Measurements from ENCODE around the gene RGS8. TPM values are rescaled to one million over a fixed set of nuclear protein-coding genes. Genes with fewer than 3 reads are reported as not detected.
A peak's percentile ranks its signal among the peaks of the same experiment; 100 is the strongest.

RGS8 gene
- polyA plus RNA-seq, 3 donors, result not detected

- Histone ChIP-seq H3K9ac (ENCODE audit: insufficient read depth, low read length, poor library complexity, severe bottlenecking) (no peak overlapping the region), H3K4me2 (replicated peaks; ENCODE audit: extremely low read depth, low read length, poor library complexity, severe bottlenecking) (no peak overlapping the region)
Observed at GRCh38 chr1:182702826-182703524, 18.6 kb upstream of the RGS8 start.

GRCh38 chr1:182700351-182700709 lies 15.9 kb upstream of the RGS8 start:
- H4K20me1 ChIP-seq (ENCODE audit: insufficient read depth, low read length), result no peaks in the 10 kb centered on the region
- H3K27ac Mint-ChIP-seq, result no peak overlapping the region

More at GRCh38 chr1:182702826-182703524, 18.6 kb upstream of the RGS8 start:
- Histone ChIP-seq H3K4me3 (replicated peaks in 1 of 3; ENCODE audit: low read depth in 2 of 3, low read length in 3 of 3) (no peak overlapping the region), H3K4me1 (ENCODE audit: control insufficient read depth in 1 of 2, insufficient read depth in 2 of 2, low read length in 2 of 2) (no peaks in the 10 kb centered on the region), H3K79me2 (ENCODE audit: insufficient read depth, low read length) (no peaks in the 10 kb centered on the region), H3K9me3 (replicated peaks in 1 of 2; ENCODE audit: control insufficient read depth in 1 of 2, insufficient read depth in 1 of 2, low read length in 2 of 2) (peaks cover 0 to 4% of the 10 kb centered on the region in 2 donors), H2AFZ (ENCODE audit: insufficient read depth, low read depth, low read length, poor library complexity, severe bottlenecking) (no peak overlapping the region), H4K20me1 (ENCODE audit: insufficient read depth, low read length) (no peaks in the 10 kb centered on the region), H3K36me3 (replicated peaks in 1 of 2; ENCODE audit: control insufficient read depth in 1 of 2, insufficient read depth in 2 of 2, low read length in 2 of 2) (no peaks in the 10 kb centered on the region), H3K27ac (ENCODE audit: low read depth in 1 of 2, low read length in 2 of 2) (no peak overlapping the region), H3K27me3 (ENCODE audit: control insufficient read depth in 2 of 2, insufficient read depth in 2 of 2, low read length in 2 of 2) (peaks cover 0 to 6% of the 10 kb centered on the region in 2 donors)
- intact Hi-C loops (cut with micrococcal nuclease), result no loop called here
- Mint-ChIP-seq H3K4me3 (no peak overlapping the region), H3K27me3 (ENCODE audit: low read depth in 3 of 3) (peaks cover 12 to 19% (median 17%) of the 10 kb centered on the region in 3 donors), H3K9me3 (peaks cover 0 to 4% (median 0%) of the 10 kb centered on the region in 7 donors), H3K27ac (peak overlapping the region in 1 of 7 donors; percentile 5), H3K36me3 (no peaks in the 10 kb centered on the region), H3K4me1 (peaks cover 3% of the 10 kb centered on the region)
- no peak for DNase-seq
- no CpG with 5 or more reads among the region's 1 CpG for WGBS (ENCODE audit: insufficient coverage)
- TF ChIP-seq, protein P1, sequence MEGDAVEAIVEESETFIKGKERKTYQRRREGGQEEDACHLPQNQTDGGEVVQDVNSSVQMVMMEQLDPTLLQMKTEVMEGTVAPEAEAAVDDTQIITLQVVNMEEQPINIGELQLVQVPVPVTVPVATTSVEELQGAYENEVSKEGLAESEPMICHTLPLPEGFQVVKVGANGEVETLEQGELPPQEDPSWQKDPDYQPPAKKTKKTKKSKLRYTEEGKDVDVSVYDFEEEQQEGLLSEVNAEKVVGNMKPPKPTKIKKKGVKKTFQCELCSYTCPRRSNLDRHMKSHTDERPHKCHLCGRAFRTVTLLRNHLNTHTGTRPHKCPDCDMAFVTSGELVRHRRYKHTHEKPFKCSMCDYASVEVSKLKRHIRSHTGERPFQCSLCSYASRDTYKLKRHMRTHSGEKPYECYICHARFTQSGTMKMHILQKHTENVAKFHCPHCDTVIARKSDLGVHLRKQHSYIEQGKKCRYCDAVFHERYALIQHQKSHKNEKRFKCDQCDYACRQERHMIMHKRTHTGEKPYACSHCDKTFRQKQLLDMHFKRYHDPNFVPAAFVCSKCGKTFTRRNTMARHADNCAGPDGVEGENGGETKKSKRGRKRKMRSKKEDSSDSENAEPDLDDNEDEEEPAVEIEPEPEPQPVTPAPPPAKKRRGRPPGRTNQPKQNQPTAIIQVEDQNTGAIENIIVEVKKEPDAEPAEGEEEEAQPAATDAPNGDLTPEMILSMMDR (IDR thresholded peaks at IDR 0.05), result no peak

More at GRCh38 chr1:182700351-182700709, 15.9 kb upstream of the RGS8 start:
- intact Hi-C loops (cut with micrococcal nuclease), result no loop called here
- Mint-ChIP-seq H3K9me3 (peaks cover 0 to 6% (median 0%) of the 10 kb centered on the region in 7 donors), H3K36me3 (no peaks in the 10 kb centered on the region), H3K4me1 (peaks cover 3% of the 10 kb centered on the region), H3K4me3 (peak overlapping the region in 1 of 2 donors; percentile 15), H3K27me3 (ENCODE audit: low read depth in 3 of 3) (peaks cover 7 to 17% (median 11%) of the 10 kb centered on the region in 3 donors)
- WGBS (ENCODE audit: insufficient coverage), result 92% methylated on average over 5 of the region's 9 CpGs
- Histone ChIP-seq H3K36me3 (replicated peaks in 1 of 2; ENCODE audit: control insufficient read depth in 1 of 2, insufficient read depth in 2 of 2, low read length in 2 of 2) (no peaks in the 10 kb centered on the region), H3K9me3 (replicated peaks in 1 of 2; ENCODE audit: control insufficient read depth in 1 of 2, insufficient read depth in 1 of 2, low read length in 2 of 2) (peaks cover 0 to 4% of the 10 kb centered on the region in 2 donors), H3K4me2 (replicated peaks; ENCODE audit: extremely low read depth, low read length, poor library complexity, severe bottlenecking) (no peak overlapping the region), H3K27me3 (ENCODE audit: control insufficient read depth in 2 of 2, insufficient read depth in 2 of 2, low read length in 2 of 2) (peaks cover 0 to 6% of the 10 kb centered on the region in 2 donors), H3K27ac (ENCODE audit: low read depth in 1 of 2, low read length in 2 of 2) (no peak overlapping the region), H3K4me1 (ENCODE audit: control insufficient read depth in 1 of 2, insufficient read depth in 2 of 2, low read length in 2 of 2) (no peaks in the 10 kb centered on the region), H3K4me3 (replicated peaks in 1 of 3; ENCODE audit: low read depth in 2 of 3, low read length in 3 of 3) (no peak overlapping the region), H3K9ac (ENCODE audit: insufficient read depth, low read length, poor library complexity, severe bottlenecking) (no peak overlapping the region), H3K79me2 (ENCODE audit: insufficient read depth, low read length) (no peaks in the 10 kb centered on the region), H2AFZ (ENCODE audit: insufficient read depth, low read depth, low read length, poor library complexity, severe bottlenecking) (no peak overlapping the region)
- TF ChIP-seq, protein P1 (IDR thresholded peaks at IDR 0.05), result no peak
- no peak for DNase-seq
